Islet precursor cell (in vitro differentiated cells): Measurements from ENCODE around the gene KRT12.

ENCODE experiments used
- DNase-seq: peaks from one replicate; pipeline ENCODE4 v3.0.0-alpha.2; 2018

The KRT12 gene

DNA sequence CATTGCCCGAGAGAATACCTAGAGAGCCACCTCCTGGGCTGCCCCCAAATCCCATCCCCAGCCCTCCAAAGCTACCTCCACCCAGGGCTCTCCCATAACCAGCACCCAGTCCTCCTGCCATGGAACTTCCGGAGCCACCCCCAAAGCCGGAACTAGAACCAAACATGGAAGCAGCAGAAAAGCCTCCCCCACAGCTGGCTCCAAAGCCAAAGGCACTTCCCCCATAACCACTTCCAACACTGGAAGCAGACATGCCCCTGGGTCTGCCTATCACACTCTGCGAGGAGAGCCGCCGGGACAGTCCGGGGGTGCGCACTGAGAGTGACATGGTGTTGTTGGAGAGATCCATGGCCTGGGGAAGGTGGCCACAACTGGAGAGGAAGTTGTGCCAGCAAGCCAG, at the start of gene KRT12:
Gene KRT12 (minus strand): TSS at position 386 of the 400 bp plus-strand sequence. CDS start 37 bp downstream, at position 349.
- DNase-seq: no peak

DNA sequence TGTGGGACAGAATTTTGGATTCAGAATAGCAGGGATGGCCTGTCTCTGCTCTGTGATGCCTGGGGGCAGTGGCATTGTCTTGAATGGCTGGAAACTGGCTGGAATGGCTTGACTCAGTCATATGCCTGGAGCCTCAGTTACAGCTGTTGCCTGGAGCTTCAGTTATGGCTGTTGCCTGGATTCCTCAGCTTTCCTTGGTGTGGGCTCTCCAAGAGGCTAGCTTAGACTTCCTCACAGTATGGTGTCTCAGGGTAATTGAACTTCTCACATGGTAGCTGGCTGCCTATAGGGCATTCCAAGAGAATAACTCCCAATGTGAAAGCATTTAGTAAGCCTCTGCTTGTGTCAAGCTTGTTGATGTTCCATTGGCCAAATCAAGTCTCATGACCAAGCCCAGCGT, 49.3 kb upstream of the KRT12 start:
- DNase-seq: peak; percentile 84

DNA sequence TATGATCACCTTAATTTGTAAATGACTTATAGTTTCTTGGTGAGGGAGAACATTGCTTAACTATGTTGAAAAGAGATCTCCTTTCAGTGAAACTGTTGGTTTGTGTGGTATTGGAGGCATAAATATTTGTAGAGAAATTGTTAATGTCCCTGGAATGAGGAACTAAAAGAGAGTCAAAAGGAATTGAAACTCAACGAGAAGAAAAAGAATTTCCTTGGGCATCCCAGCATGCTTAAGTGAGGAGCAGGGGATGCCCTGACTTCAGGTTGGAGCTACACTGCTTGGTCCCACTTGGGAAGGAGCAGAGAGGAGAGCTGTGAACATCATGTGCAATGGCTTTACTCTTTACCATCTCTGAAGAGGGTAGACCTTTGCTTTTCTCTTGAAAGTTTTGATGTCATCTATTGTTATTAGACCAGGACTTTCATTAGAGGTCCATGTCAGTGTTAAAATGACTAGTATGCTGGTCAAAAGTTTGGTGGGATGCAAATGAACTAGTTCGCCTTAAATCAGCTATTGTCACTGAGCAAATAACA, 48.8 kb upstream of the KRT12 start:
- DNase-seq: no peak

DNA sequence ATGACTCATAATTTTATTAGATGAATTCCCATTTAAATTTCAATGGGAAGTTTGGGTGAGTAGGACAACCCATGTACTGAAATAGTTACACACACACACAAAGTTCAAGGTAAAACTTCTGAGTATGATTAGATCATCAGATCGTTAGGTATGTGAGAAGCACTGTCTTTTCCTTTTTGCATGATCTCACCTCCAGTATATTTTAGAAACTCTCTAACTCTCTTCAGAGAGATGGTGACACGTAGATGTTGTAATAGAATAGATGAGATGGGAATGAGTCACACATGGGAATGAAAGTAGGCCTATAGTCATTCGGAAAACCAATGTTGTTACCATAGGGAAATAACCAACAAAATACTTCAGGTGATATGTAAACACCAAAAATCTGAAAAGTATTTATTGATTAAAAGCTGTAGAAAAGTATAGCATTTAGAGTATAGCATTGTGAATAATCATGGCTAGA, 48.2 kb upstream of the KRT12 start:
- no peak for DNase-seq

DNA sequence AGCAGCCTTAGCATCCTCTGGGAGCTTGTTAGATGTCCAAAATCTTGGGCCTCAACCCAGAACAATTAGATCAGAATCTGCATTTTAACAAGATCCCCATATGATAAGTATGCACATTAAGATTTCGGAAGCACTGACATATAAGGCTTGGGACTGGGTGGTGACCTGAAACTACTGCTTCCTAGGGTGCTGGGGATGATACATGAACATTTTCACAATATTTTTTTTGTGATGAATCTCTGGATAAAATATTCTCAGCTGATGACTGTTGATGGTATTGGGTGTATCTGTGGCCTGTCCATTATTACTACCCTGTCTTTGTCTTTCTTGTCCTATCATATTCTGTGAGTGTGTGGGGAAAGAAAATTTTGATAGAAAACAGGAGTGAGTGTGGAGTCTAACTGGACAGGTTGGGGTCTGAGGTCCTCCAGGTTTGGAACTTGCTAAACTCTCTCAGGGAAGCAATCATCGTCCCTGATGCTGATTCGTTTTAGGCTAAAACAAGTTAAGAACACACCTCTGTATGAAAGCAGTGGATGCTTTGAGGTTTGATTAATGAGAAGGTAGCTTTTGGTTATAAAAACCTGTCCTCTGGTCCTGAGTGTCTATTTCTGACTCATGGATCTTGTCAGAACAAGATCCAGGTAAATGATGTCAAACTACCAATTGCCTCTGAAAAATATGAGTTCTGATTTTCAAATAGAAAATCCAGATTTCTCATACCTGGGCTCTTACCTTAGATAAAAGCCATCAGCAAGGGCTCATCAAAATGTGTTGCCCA, 47.2 kb upstream of the KRT12 start:
- DNase-seq: no peak

DNA sequence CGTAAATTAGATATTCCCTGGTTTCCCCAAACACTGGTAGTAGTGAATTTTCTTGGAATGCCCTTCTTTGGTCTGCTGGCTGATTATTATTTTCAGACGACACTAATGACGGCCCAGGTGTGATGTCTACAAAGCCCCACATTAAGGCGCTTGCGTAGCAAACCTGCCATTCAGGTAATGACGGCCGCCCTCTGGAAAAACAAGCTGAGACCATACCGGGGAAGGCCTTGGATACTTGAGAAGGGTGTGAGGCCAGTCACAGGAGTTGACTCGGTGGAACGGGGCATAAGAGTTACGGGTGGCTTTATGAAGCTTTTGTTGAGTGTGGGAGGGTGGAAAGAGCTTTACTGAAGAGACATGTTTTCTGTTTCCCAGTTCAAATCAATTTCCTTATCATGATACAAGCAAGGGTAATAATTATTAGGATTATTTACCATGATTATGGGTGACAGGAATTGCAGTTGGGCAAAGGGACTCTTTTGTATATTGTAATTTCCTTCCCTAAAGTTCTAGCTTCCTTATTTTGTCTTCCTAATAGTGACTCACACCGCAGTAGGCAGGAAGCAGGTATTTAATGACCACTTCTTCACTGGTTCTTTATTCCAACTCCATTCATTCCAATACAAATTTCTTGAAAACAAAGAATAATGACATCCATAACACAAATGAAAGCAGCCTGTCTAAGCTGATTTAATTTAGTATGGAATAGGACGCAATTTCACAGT, 45.6 kb upstream of the KRT12 start:
- DNase-seq: no peak

DNA sequence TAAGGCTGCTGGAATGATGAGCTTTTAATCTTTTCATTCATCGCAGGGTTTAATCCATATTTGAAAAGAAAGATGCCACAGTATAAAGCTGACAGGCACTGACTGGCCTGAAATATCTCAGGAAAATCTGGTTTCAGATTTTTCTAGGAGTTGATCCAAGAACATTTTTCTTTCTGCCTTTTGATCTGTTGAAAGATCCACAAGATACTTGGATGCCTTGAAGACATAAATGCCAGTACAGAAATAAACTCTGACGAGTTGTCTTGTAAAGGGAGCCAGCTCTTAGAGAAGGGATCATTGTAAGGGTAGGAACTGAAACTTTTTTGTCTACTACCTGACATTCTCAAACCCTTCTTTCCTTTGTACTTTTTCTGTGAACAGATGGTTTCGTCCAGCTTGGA, 43.4 kb upstream of the KRT12 start:
- DNase-seq: no peak

DNA sequence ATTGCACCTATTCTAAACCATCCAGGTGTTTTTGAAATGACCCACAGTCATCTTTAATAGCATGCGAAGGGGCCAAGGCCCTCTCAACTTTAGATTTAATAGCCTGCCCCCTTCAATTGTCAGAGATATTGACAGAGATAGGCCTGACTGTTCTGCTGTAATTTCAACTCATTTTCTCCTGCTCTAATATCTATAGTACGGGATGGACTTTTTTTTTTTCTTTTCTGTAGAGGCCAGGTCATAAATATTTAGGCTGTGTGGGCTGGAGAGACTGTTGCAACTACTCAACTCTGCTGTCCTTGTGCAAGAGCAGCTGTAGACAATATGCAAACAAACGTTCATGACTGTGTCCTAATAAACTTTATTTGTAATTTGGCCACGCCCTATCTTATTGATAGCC, 42.7 kb upstream of the KRT12 start:
- DNase-seq: no peak

DNA sequence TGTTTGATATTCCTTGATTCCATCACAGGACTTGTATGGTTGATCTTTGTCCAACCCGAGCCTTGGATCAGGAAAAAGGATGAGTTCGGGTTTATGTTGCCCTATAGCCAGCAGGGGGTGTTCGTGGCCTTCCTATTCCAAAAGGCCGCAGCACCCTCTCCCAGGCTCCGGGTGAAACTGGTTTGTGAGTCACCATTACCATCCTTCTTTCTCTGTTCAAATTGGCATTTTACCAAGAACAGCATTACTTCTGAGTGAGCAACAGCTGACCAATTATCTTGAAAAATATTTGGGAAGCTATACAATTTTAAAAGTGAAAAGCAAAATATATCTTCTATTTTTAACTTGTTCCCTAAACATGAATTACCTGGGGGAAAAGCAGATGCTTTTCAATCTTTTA, 42.3 kb upstream of the KRT12 start:
- DNase-seq: peak; percentile 93

DNA sequence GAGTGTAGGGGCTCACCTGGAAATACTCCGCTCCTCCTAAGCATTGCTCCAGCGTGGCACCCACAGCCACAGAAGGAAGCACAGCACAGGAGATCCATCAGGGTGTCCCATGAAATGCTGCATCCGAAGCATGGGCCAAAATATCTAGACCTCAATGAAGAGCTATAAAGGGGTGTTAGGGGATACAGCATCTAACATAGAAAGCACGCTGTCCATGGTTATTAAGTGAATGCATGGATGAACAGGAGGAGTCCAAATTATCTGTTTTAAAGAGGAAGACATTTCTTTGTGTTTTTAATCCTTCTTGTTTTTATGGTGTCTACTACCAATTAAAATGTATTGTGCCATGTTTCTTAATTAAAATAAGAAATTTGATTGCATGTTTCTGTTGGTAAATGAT, 39.6 kb upstream of the KRT12 start:
- DNase-seq: no peak

DNA sequence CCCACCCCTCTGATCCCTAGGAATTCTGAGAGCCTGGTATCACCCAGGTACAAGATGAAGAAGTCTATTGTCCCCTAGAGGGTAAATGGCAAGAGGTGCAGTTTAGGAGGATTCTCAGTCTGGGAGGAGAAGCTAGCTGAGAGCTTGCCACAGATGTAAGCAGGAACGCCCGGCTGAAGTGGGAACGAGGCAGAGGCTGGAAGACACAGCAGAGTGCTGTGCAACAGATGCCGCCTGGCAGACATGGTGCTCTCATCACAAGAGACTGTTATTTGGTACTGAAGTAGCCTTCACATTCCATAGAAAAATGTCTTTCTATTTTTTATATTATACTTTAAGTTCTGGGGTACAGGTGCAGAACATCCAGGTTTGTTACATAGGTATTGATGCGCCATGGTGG, 38.3 kb upstream of the KRT12 start:
- no peak for DNase-seq

DNA sequence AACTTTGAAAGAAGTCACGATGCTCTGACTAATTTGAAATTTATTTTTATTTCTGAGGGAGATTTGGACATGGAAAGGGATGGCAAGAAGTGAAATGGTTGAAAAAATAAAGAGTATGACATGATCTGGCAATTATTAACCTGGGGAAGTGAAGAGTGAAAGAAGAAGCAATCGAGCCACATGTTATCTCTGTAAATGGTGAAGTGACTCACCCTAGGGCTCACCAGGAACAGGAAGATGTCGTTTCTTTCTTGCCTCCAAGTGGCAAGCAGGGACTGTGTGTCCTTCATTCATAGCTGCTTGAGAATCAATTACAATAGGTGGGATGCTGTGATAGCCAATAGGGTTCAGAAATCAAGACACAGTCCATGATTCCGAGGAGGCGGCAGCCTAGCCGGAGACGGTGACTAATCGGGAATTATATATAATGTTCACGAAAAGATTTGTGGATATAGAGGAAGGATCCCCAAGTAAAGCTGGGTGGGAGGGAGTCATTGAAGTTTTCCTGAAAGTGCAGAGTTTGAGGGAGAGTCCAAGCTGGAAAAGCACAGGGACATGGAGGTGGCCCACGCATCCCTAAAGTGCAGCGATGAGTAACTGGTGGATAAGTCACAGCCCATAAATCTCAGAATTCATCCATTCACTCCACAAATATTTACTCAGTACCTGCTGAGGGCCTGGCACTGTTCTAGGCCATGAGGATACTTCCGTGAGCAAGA, 36.3 kb upstream of the KRT12 start:
- DNase-seq: no peak

DNA sequence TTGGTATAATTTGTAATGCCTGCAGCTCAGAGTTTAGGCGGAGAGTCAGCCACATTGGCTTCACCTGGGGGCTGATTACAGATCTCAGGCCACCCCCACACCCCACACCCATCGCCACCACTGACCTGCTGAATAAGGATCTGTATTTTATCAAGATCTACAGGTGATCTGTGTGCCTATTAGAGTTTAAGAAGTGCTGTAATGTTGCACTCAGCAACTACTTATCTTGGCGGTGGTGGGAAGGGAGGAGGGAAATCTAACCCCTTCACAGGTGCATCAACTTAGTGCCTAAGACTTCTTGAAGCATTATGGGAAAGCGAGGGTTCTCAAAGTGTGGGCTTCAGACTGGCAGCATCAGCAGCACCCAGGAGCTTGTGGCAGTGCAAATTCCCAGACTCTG, 35.5 kb upstream of the KRT12 start:
- no peak for DNase-seq

DNA sequence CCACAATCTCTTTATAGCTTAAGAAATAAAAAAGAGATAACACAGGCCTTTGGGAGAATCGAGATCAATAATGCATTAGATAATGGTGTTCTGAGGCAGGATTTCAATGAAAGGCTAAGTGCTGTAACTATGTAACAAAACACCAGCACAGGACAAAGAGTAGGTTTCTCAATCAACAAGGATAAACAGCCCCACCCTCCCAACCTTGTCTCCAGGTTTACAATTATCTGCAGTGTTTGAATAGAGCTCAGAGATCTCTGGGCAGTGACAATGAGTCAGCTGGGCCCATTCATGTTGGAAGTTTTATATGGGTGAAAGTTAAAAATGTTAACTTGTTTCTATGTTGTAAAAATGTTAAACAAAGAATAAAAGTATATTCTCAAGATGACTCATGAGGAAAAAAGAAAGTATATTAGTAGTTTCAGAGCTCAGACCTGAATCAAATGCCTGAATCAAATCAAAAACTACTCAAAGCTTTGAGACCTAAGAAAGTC, 35.0 kb upstream of the KRT12 start:
- no peak for DNase-seq

DNA sequence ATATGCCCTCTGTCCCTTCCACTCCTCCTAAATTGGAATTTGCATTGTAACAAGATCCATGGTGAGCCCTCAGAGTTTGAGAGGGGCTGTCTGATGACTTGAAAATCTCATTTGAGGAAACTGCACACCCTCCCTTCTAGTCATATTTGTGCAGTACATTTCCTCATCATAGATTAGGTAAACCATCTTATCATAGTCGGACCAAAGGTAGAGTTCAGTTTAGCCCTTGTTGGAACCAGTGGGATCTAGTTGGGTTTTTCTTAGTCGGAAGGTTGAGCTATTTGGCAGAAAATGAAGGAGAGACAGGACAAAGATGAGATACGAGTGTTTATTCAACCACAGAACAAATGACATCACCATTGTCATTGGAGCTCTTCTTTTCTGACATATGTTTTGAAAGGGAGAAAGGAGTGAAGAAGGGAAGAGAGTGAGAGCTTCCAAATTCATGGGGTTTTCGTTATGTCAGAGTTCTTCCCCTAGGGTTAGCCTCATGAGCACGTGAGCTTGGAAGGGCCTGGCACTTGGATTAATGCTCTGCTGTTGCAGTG, 33.9 kb upstream of the KRT12 start:
- DNase-seq: no peak

DNA sequence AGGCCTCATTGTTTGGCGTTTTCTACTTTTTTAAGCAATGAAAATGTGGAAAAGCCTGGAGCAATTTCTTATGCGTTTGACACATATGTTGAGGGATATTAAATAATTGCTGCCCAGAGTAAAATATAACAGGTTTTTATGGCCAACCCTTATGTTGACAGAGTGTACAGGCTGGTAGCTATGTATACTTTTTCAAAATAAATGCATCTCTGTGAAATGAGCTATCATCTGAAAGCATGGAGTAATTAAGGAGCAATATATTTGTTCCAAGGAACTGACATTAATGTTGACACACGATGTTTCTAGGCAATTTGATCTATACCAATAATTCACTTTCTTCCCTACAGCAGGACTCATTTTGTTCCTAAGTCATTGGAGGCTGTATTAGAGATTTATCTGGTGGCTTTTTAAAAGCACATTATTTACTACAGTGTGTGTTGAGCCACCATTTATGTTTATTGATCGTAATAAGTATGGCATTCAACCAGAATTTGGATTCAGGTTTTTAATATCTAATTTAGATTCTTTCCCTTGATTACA, 30.0 kb upstream of the KRT12 start:
- DNase-seq: no peak

DNA sequence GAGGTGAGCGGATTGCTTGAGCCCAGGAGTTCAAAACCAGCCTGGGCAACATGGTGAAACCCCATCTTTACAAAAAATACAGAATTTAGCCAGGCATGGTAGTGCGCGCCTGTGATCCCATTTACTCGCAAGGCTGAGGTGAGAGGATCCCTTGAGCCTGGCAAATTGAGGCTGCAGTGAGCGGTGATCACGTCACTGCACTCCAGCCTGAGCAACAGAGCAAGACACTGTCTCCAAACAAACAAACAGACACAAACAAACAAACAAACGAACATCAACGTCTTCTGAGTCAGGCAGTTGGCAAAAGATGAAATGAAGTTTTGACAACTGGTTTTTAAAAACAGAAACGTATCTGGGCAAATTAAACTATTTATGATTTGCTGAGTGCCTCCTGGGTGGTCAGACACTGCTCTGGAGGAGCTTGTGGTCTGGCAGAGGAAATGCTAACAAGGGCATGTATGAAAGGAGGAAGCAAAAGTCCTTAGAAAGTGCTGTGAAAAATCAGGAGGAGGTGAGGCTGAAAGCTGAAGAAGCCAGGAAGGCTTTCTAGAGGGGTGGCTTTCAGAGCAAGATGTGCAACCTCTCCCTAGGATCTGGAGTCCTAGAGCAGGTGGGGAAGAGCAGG, 28.2 kb upstream of the KRT12 start:
- no peak for DNase-seq

DNA sequence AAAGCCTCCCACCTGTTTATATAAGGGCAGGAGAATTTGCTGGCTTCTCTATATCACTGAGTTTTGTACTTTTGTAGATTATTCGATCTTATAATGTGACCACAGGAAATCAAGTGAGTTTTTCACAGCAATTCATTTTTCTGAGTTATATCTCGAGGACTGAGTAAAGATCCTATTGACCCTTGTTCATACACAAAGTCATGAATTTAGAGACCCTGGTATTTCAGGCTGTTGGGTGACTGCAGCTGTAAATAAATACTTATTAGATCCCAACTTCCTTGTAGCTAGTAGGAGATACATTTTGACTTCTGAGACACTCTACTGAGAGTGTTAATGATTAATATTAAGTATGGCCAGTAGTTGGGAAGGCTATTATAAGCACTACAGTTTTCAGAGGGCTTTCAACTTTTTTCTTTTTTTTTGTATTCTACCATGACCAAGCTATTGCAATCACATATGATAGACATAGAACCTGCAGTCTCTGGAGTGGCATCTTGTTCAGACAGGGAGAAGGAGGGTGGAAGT, 21.2 kb upstream of the KRT12 start:
- DNase-seq: no peak

DNA sequence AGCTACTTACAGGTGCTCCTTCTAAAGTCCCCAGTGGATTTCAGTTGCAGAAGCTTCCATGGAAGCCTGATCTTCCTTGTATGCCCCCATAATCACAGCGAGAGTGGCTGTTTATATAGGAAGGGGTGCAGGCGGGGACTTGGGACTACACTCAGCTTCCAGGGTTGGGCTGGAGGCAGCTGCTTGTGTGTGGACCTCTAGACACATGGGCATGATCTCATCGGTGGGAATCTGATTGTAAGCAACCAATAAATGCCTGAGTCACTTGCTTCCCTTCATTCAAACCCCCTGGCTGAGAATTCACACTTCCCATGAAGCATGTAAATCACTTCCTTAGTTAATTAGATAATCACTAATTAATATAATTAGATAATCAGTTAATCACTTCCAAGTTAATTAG, 19.1 kb upstream of the KRT12 start:
- no peak for DNase-seq

DNA sequence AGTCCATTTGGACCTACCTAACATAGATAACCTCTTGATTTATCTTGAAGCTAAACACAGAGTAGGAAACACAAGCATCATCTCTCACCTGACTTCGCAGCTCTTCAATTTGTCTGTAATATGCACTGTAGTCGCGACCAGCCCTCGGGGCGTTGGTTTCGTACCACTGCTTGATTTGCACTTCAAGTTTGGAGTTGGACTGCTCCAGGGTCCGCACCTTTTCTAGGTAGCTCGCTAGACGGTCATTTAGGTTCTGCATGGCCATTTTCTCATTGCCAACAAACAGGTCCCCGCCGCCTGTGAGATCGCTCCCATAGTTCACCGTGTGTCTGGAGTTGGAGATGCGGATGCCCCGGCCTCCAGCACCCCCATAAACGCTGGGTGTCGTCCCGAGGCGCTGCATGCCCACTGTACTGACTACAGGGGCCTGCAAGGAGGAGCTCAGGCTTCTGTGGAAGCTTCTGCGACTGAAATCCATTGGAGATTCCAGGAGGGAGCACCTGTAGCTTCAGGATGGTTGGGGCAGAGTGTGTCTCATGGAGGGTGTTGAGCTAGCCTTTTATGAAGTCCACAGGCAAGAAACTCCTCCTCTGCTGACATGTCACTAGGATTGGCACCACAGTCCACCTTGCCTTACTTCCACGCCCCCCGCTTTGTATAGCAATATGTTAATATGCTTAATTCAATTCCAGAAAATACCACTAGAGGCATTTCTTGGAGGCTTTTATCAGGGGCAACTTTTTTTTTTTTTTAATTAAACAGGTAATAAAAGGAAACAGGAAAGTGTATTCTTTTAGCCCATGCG, 17.9 kb upstream of the KRT12 start, which contains the start of gene KRT20:
Gene KRT20 (minus strand): TSS at position 535 of the 805 bp plus-strand sequence. CDS start 57 bp downstream, at position 478.
- DNase-seq: no peak
